Small intestine (tissue), 7 donors: ENCODE measurements around the gene TAF11L5. TPM values are rescaled to one million over a fixed set of nuclear protein-coding genes. Genes with fewer than 3 reads are reported as not detected.
"Not testable (repeated sequence)": the region's sequence is repeated elsewhere in the genome, so short reads cannot be mapped to it uniquely, and the experiment has no call there.

Experiments
- DNase-seq, 2 donors: peaks; one replicate each; pipeline versions ENCODE4 v3.0.0 to v3.0.0-alpha.2; 2013
- FAIRE-seq: peaks from 2 replicates; lab custom pipeline; 2012; peaks lifted over from hg19 to GRCh38; lab: Jason Lieb, UNC
- H3K27ac ChIP-seq, 3 donors: one replicate each; pipeline ENCODE4 v1.5.1; 2013; ENCODE audit warnings: low read length in 2 of 3, mild to moderate bottlenecking in 2 of 3, control low read depth in 1 of 3, inconsistent platforms in 1 of 3, low read depth in 1 of 3, moderate library complexity in 1 of 3
- H3K27me3 ChIP-seq, 3 donors: one replicate each; pipeline ENCODE4 v1.6.1; 2013; ENCODE audit warnings: low read length in 3 of 3, inconsistent platforms in 1 of 3; ENCODE audit not compliant: control insufficient read depth in 3 of 3, insufficient read depth in 3 of 3
- H3K36me3 ChIP-seq, 3 donors: one replicate each; pipeline ENCODE4 v1.6.1; 2013; ENCODE audit warnings: low read length in 3 of 3, inconsistent platforms in 1 of 3, low read depth in 1 of 3, mild to moderate bottlenecking in 1 of 3, moderate library complexity in 1 of 3; ENCODE audit not compliant: control insufficient read depth in 3 of 3, insufficient read depth in 2 of 3
- H3K4me1 ChIP-seq, 3 donors: one replicate each; pipeline ENCODE4 v1.6.1; 2013; ENCODE audit warnings: low read length in 2 of 3, inconsistent platforms in 1 of 3, low read depth in 1 of 3, mild to moderate bottlenecking in 1 of 3, moderate library complexity in 1 of 3; ENCODE audit not compliant: control insufficient read depth in 3 of 3, insufficient read depth in 2 of 3
- H3K4me3 ChIP-seq, 3 donors: one replicate each; pipeline ENCODE4 v1.5.1; 2013; ENCODE audit warnings: low read length in 3 of 3, control low read depth in 1 of 3, inconsistent platforms in 1 of 3, low read depth in 1 of 3, mild to moderate bottlenecking in 1 of 3, moderate library complexity in 1 of 3
- H3K9me3 ChIP-seq, 2 donors: one replicate each; pipeline ENCODE4 v1.6.1; 2013; ENCODE audit warnings: low read depth in 1 of 2, low read length in 1 of 2; ENCODE audit not compliant: control insufficient read depth in 2 of 2, insufficient read depth in 1 of 2
- WGBS, 3 donors: extraction: QIAGEN DNeasy Blood & Tissue Kit; methylation state at CpG; one replicate each; pipeline ENCODE4 v1.1.7; 2013; 5-methylcytosine and 5-hydroxymethylcytosine counted together
- polyA plus RNA-seq, 4 donors: library from polyadenylated mRNA; stranded (reverse) in 3 of 4; unstranded in 1 of 4; fragments of 200-250 nt in 3 of 4; fragments of 120-200 nt in 1 of 4; gene quantifications; one replicate each; pipeline versions ENCODE4 v1.2.1 to v1.2.3, GENCODE V29; 2013
- donor health status: healthy with polysubstance abuse.
- donor health status: control.
- donor health status: control.
- donor health status: Bipolar disorder and iron deficiency.
- donor health status: healthy.

Gene TAF11L5
- polyA plus RNA-seq, 4 donors = not detected

- not testable (repeated sequence) for H3K27ac ChIP-seq, DNase-seq, H3K36me3 ChIP-seq, H3K9me3 ChIP-seq, H3K4me1 ChIP-seq, H3K27me3 ChIP-seq, FAIRE-seq, H3K4me3 ChIP-seq
- WGBS, 3 donors = no CpG with 5 or more reads among the region's 15 CpGs
Measured at GRCh38 chr5:17528369-17528768, 3.3 kb downstream of the TAF11L5 start, which contains the start of gene TAF11L6. TSS of gene TAF11L6 (plus strand) at chr5:17528669.

Other genes starting within 250 kb of the TAF11L5 start
- gene TAF11L2, start 27.0 kb upstream of the TAF11L5 start, polyA plus RNA-seq = not detected
- not detected for gene TAF11L3, start 6.9 kb upstream of the TAF11L5 start, polyA plus RNA-seq
- gene TAF11L4, start 3.4 kb upstream of the TAF11L5 start, polyA plus RNA-seq = not detected
- not detected for gene TAF11L6, start 3.4 kb downstream of the TAF11L5 start, polyA plus RNA-seq
- not detected for gene TAF11L7, start 60.5 kb downstream of the TAF11L5 start, polyA plus RNA-seq
- not detected for gene TAF11L8, start 65.7 kb downstream of the TAF11L5 start, polyA plus RNA-seq
- gene TAF11L9, start 69.2 kb downstream of the TAF11L5 start, polyA plus RNA-seq = not detected
- gene TAF11L10, start 72.6 kb downstream of the TAF11L5 start, polyA plus RNA-seq = not detected
- not detected for gene TAF11L11, start 78.9 kb downstream of the TAF11L5 start, polyA plus RNA-seq
- not detected for gene TAF11L12, start 85.2 kb downstream of the TAF11L5 start, polyA plus RNA-seq
- gene TAF11L13, start 106.9 kb downstream of the TAF11L5 start, polyA plus RNA-seq = not detected
- not detected for gene TAF11L14, start 109.2 kb downstream of the TAF11L5 start, polyA plus RNA-seq